ENCODE measurements around the gene CYP46A1.

The CYP46A1 gene

GRCh38 chr14:99727096-99727870 is 43.2 kb downstream of the CYP46A1 start:
- no peak for TF ChIP-seq CTCF (IDR thresholded peaks at IDR 0.05; ENCODE audit: low read length)
- no peak for TF ChIP-seq EZH2 (IDR thresholded peaks at IDR 0.05; ENCODE audit: borderline replicate concordance, low read length)
- H3K27ac ChIP-seq (ENCODE audit: low read depth, low read length, poor library complexity, severe bottlenecking): no peak overlapping the region
- no peak overlapping the region for H2AFZ ChIP-seq (ENCODE audit: low read length)
- H3K9me3 ChIP-seq (ENCODE audit: low read length): no peaks in the 10 kb centered on the region
- no peak overlapping the region for H3K4me3 ChIP-seq (ENCODE audit: low read depth, low read length, poor library complexity, severe bottlenecking)
- no peaks in the 10 kb centered on the region for H3F3A ChIP-seq (ENCODE audit: insufficient read depth, low read length)
- no peaks in the 10 kb centered on the region for H3K27me3 ChIP-seq (ENCODE audit: insufficient read depth, low read length)
- H3K9me2 ChIP-seq (ENCODE audit: low read depth, low read length): no peaks in the 10 kb centered on the region
- H3K4me1 ChIP-seq (ENCODE audit: insufficient read depth, low read length, severe bottlenecking): no peaks in the 10 kb centered on the region
- H3K4me2 ChIP-seq (ENCODE audit: low read length): no peak overlapping the region
- no peaks in the 10 kb centered on the region for H4K20me1 ChIP-seq (ENCODE audit: insufficient read depth, low read length)
- H3K36me3 ChIP-seq (ENCODE audit: insufficient read depth, low read length): no peaks in the 10 kb centered on the region
- H3K79me2 ChIP-seq (ENCODE audit: insufficient read depth, low read length): no peaks in the 10 kb centered on the region
- no peak overlapping the region for H3K9ac ChIP-seq (ENCODE audit: low read length)

- no peaks in the 10 kb centered on the region for H3K9me3 ChIP-seq (ENCODE audit: low read length)
- no peak overlapping the region for H3K4me2 ChIP-seq (ENCODE audit: low read length)
- TF ChIP-seq CTCF (IDR thresholded peaks at IDR 0.05; ENCODE audit: low read length) (no peak), EZH2 (IDR thresholded peaks at IDR 0.05; ENCODE audit: borderline replicate concordance, low read length) (no peak)
- H3K9ac ChIP-seq (ENCODE audit: low read length): no peak overlapping the region
- H2AFZ ChIP-seq (ENCODE audit: low read length): no peak overlapping the region
- H3K79me2 ChIP-seq (ENCODE audit: insufficient read depth, low read length): no peaks in the 10 kb centered on the region
- no peaks in the 10 kb centered on the region for H3K9me2 ChIP-seq (ENCODE audit: low read depth, low read length)
- no peak overlapping the region for H3K27ac ChIP-seq (ENCODE audit: low read depth, low read length, poor library complexity, severe bottlenecking)
- no peaks in the 10 kb centered on the region for H3F3A ChIP-seq (ENCODE audit: insufficient read depth, low read length)
- no peaks in the 10 kb centered on the region for H3K27me3 ChIP-seq (ENCODE audit: insufficient read depth, low read length)
- H3K4me3 ChIP-seq (ENCODE audit: low read depth, low read length, poor library complexity, severe bottlenecking): no peak overlapping the region
- H3K4me1 ChIP-seq (ENCODE audit: insufficient read depth, low read length, severe bottlenecking): no peaks in the 10 kb centered on the region
- no peaks in the 10 kb centered on the region for H4K20me1 ChIP-seq (ENCODE audit: insufficient read depth, low read length)
- no peaks in the 10 kb centered on the region for H3K36me3 ChIP-seq (ENCODE audit: insufficient read depth, low read length)
Measured at GRCh38 chr14:99728231-99728920, 44.3 kb downstream of the CYP46A1 start.

- no peaks in the 10 kb centered on the region for H3K36me3 ChIP-seq (ENCODE audit: insufficient read depth, low read length)
- H2AFZ ChIP-seq (ENCODE audit: low read length): no peak overlapping the region
Measured at GRCh38 chr14:99728981-99729451, 44.9 kb downstream of the CYP46A1 start.

More at GRCh38 chr14:99728981-99729451, 44.9 kb downstream of the CYP46A1 start:
- no peak overlapping the region for H3K27ac ChIP-seq (ENCODE audit: low read depth, low read length, poor library complexity, severe bottlenecking)
- no peaks in the 10 kb centered on the region for H4K20me1 ChIP-seq (ENCODE audit: insufficient read depth, low read length)
- no peaks in the 10 kb centered on the region for H3K9me3 ChIP-seq (ENCODE audit: low read length)
- TF ChIP-seq EZH2 (IDR thresholded peaks at IDR 0.05; ENCODE audit: borderline replicate concordance, low read length): no peak
- no peak for TF ChIP-seq CTCF (IDR thresholded peaks at IDR 0.05; ENCODE audit: low read length)
- H3K9ac ChIP-seq (ENCODE audit: low read length): no peak overlapping the region
- no peaks in the 10 kb centered on the region for H3K79me2 ChIP-seq (ENCODE audit: insufficient read depth, low read length)
- no peak overlapping the region for H3K4me2 ChIP-seq (ENCODE audit: low read length)
- no peaks in the 10 kb centered on the region for H3K9me2 ChIP-seq (ENCODE audit: low read depth, low read length)
- no peaks in the 10 kb centered on the region for H3K4me1 ChIP-seq (ENCODE audit: insufficient read depth, low read length, severe bottlenecking)
- H3K27me3 ChIP-seq (ENCODE audit: insufficient read depth, low read length): no peaks in the 10 kb centered on the region
- H3K4me3 ChIP-seq (ENCODE audit: low read depth, low read length, poor library complexity, severe bottlenecking): no peak overlapping the region
- H3F3A ChIP-seq (ENCODE audit: insufficient read depth, low read length): no peaks in the 10 kb centered on the region
